ENCODE data around the gene CBX5.
"Not testable (repeated sequence)": the region's sequence is repeated elsewhere in the genome, so short reads cannot be mapped to it uniquely, and the experiment has no call there.

The CBX5 gene

GRCh38 chr12:54279632-54280467 lies at the start of gene CBX5:
Gene CBX5 (minus strand): TSS chr12:54280122. CDS start chr12:54257650, 22,472 bp downstream.
- peak; percentile 99 for DNase-seq

GRCh38 chr12:54328595-54329337 lies 48.8 kb upstream of the CBX5 start:
- DNase-seq, result no peak

- DNase-seq, result not testable (repeated sequence)
Measured at GRCh38 chr12:54325442-54326109, 45.7 kb upstream of the CBX5 start.

- DNase-seq, result peak; percentile 99
Measured at GRCh38 chr12:54324617-54325441, 44.9 kb upstream of the CBX5 start, which contains the start of gene COPZ1. Gene COPZ1 (plus strand): TSS chr12:54325131. CDS start chr12:54325164, 33 bp downstream.

GRCh38 chr12:54321363-54321762 lies 41.4 kb upstream of the CBX5 start:
- no peak for DNase-seq

GRCh38 chr12:54312309-54312708 lies 32.4 kb upstream of the CBX5 start:
- not testable (repeated sequence) for DNase-seq

- DNase-seq, result no peak
Measured at GRCh38 chr12:54311051-54311450, 31.1 kb upstream of the CBX5 start.

- peak; percentile 51 for DNase-seq
Measured at GRCh38 chr12:54306925-54307741, 27.2 kb upstream of the CBX5 start.

GRCh38 chr12:54304187-54304810 lies 24.4 kb upstream of the CBX5 start:
- DNase-seq, result no peak

GRCh38 chr12:54303640-54304039 lies 23.7 kb upstream of the CBX5 start:
- no peak for DNase-seq

- DNase-seq, result no peak
Measured at GRCh38 chr12:54301428-54302048, 21.6 kb upstream of the CBX5 start.

GRCh38 chr12:54300732-54301427 lies 21.0 kb upstream of the CBX5 start, which contains the start of gene NFE2:
Gene NFE2 (minus strand): TSS chr12:54301015. CDS start chr12:54295248, 5,767 bp downstream.
- peak; percentile 23 for DNase-seq

- no peak for DNase-seq
Measured at GRCh38 chr12:54300225-54300731, 20.4 kb upstream of the CBX5 start.

- no peak for DNase-seq
Measured at GRCh38 chr12:54299515-54300224, 19.7 kb upstream of the CBX5 start.

GRCh38 chr12:54298904-54299303 lies 19.0 kb upstream of the CBX5 start:
- DNase-seq, result no peak

GRCh38 chr12:54296393-54297099 lies 16.6 kb upstream of the CBX5 start:
- no peak for DNase-seq

- no peak for DNase-seq
Measured at GRCh38 chr12:54294953-54295566, 15.1 kb upstream of the CBX5 start.

Measured in NCI-H2029 (cell line).